ENCODE data around the gene SLC25A51.

The SLC25A51 gene

DNA sequence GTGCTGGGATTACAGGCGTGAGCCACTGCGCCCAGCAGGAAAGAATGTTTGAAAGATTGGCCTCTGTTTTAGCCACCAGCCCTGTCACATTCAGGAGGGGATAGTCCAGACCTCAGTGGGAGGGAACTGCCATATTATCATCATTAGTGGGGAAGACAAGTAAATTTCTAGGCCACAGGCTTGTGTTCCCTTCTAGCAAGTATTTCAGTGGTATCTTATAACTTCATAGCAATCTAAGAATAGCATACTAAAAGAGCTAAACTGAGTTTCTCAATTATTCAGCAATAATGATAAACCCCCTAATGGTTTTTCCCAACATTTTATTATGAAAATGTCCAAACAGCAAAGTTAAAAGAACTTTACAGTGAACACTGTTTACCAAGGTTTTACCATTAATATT lies 30.0 kb downstream of the SLC25A51 start:
- no peak overlapping the region for H2BK5ac ChIP-seq (ENCODE audit: low read length)
- H3K27ac ChIP-seq (replicated peaks; ENCODE audit: low read length): no peak overlapping the region
- no peak overlapping the region for H2BK12ac ChIP-seq (ENCODE audit: low read length)
- H3K14ac ChIP-seq (ENCODE audit: low read length): no peak overlapping the region
- no peak overlapping the region for H4K91ac ChIP-seq (ENCODE audit: low read depth, low read length, poor library complexity)
- no peak overlapping the region for H4K8ac ChIP-seq (ENCODE audit: low read depth, low read length)
- H2BK120ac ChIP-seq (ENCODE audit: low read depth, low read length): no peak overlapping the region
- no peaks in the 10 kb centered on the region for H3K79me1 ChIP-seq (ENCODE audit: low read depth, low read length)
- no peak overlapping the region for H3K18ac ChIP-seq (ENCODE audit: low read length)
- no peaks in the 10 kb centered on the region for H3K27me3 ChIP-seq (ENCODE audit: control insufficient read depth in 3 of 3, insufficient read depth in 3 of 3, low read depth in 1 of 3, low read length in 3 of 3)
- DNase-seq (ENCODE audit: low spot score): no peak
- H3K4me2 ChIP-seq (ENCODE audit: insufficient read depth, low read length, poor library complexity, severe bottlenecking): no peak overlapping the region
- no peak overlapping the region for H3K4me3 ChIP-seq (ENCODE audit: low read length in 2 of 2)
- no peaks in the 10 kb centered on the region for H3K4me1 ChIP-seq (ENCODE audit: control insufficient read depth in 2 of 2, insufficient read depth in 1 of 2, low read depth in 1 of 2, low read length in 2 of 2)
- no peak overlapping the region for H3K9ac ChIP-seq (ENCODE audit: low read depth, low read length, poor library complexity)
- no CpG with 5 or more reads among the region's 2 CpGs for WGBS, 2 donors (ENCODE audit: extremely low coverage in 2 of 2, insufficient read length in 2 of 2, insufficient replicate concordance in 1 of 2)
- H2BK15ac ChIP-seq (ENCODE audit: low read length): no peak overlapping the region
- H3K36me3 ChIP-seq (replicated peaks in 1 of 2; ENCODE audit: control insufficient read depth in 2 of 2, insufficient read depth in 2 of 2, low read length in 2 of 2): peaks cover 6 to 7% of the 10 kb centered on the region in 2 donors
- no peak overlapping the region for H3K4ac ChIP-seq (ENCODE audit: low read length)
- H3K23ac ChIP-seq (ENCODE audit: low read depth, low read length, poor library complexity): no peak overlapping the region
- peaks cover 7 to 14% of the 10 kb centered on the region in 2 donors for H3K9me3 ChIP-seq (replicated peaks in 1 of 2; ENCODE audit: control insufficient read depth in 2 of 2, insufficient read depth in 1 of 2, low read depth in 1 of 2, low read length in 2 of 2)
- H2AFZ ChIP-seq (ENCODE audit: low read length): no peak overlapping the region
- H2AK5ac ChIP-seq (ENCODE audit: low read depth, low read length): no peak overlapping the region

DNA sequence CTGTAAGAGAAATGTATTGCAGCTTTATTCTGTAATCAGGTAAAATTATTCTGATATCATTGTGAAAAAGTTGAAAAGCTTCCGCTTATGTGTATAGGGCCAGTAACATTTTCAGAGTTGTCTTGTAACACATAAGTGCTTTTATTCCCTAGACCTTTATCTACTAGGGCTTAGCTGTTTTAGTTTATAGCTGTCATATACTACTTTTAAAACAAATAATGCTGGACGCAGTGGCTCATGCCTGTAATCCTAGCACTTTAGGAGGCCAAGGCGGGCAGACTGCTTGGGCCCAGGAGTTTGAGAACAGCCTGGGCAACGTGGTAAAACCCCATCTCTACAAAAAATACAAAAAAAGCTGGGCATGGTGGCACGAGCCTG lies 33.1 kb downstream of the SLC25A51 start:
- Histone ChIP-seq H3K27ac (replicated peaks; ENCODE audit: low read length) (no peak overlapping the region), H3K18ac (ENCODE audit: low read length) (no peak overlapping the region), H2BK15ac (ENCODE audit: low read length) (no peak overlapping the region), H3K27me3 (ENCODE audit: control insufficient read depth in 3 of 3, insufficient read depth in 3 of 3, low read depth in 1 of 3, low read length in 3 of 3) (no peaks in the 10 kb centered on the region), H4K91ac (ENCODE audit: low read depth, low read length, poor library complexity) (no peak overlapping the region), H3K4me2 (ENCODE audit: insufficient read depth, low read length, poor library complexity, severe bottlenecking) (no peak overlapping the region), H3K14ac (ENCODE audit: low read length) (no peak overlapping the region), H2BK120ac (ENCODE audit: low read depth, low read length) (no peak overlapping the region), H3K4me3 (ENCODE audit: low read length in 2 of 2) (no peak overlapping the region), H3K4me1 (ENCODE audit: control insufficient read depth in 2 of 2, insufficient read depth in 1 of 2, low read depth in 1 of 2, low read length in 2 of 2) (no peaks in the 10 kb centered on the region), H2BK5ac (ENCODE audit: low read length) (no peak overlapping the region), H2AK5ac (ENCODE audit: low read depth, low read length) (no peak overlapping the region), H3K9me3 (replicated peaks in 1 of 2; ENCODE audit: control insufficient read depth in 2 of 2, insufficient read depth in 1 of 2, low read depth in 1 of 2, low read length in 2 of 2) (no peaks in the 10 kb centered on the region), H3K79me1 (ENCODE audit: low read depth, low read length) (no peaks in the 10 kb centered on the region), H3K4ac (ENCODE audit: low read length) (no peak overlapping the region), H4K8ac (ENCODE audit: low read depth, low read length) (no peak overlapping the region), H2BK12ac (ENCODE audit: low read length) (no peak overlapping the region), H3K36me3 (replicated peaks in 1 of 2; ENCODE audit: control insufficient read depth in 2 of 2, insufficient read depth in 2 of 2, low read length in 2 of 2) (peaks cover 0 to 9% of the 10 kb centered on the region in 2 donors), H3K9ac (ENCODE audit: low read depth, low read length, poor library complexity) (no peak overlapping the region), H3K23ac (ENCODE audit: low read depth, low read length, poor library complexity) (no peak overlapping the region), H2AFZ (ENCODE audit: low read length) (no peak overlapping the region)
- no peak for DNase-seq (ENCODE audit: low spot score)
- WGBS, 2 donors (ENCODE audit: extremely low coverage in 2 of 2, insufficient read length in 2 of 2, insufficient replicate concordance in 1 of 2): no CpG with 5 or more reads among the region's 5 CpGs

DNA sequence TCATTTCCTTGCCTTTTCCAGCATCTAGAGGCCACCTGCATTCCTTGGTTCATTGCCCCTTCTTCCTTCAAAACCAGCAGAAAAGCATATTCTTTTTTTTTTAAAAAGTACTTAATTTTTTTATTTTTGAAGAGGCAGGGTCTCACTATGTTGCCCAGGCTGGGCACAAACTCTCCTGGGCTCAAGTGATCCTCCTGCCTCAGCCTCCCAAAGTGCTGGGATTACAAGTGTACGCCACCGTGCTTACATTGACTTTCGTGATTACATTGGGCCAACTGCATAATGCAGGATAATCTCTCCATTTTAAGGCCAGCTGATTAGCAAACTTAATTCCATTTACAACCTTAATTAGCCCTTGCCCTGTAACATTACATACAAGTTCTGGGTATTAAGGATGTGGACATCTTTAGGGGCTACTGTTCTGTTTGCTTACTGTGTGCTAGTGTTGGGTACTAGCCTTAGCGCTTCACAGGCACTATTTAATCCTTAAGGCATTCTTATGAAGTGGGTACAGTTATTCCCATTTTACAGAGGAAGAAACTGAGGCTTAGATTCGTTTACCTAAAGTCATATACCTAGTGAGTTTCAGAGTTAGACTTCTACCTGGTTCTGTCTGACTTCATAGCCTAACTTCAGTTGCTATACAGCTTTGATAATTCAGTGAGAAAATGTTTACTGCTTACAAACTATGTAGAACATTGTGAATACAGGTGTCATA lies 33.7 kb downstream of the SLC25A51 start:
- H2AFZ ChIP-seq (ENCODE audit: low read length): no peak overlapping the region
- no peaks in the 10 kb centered on the region for H3K27me3 ChIP-seq (ENCODE audit: control insufficient read depth in 3 of 3, insufficient read depth in 3 of 3, low read depth in 1 of 3, low read length in 3 of 3)
- no peaks in the 10 kb centered on the region for H3K4me1 ChIP-seq (ENCODE audit: control insufficient read depth in 2 of 2, insufficient read depth in 1 of 2, low read depth in 1 of 2, low read length in 2 of 2)
- H2BK120ac ChIP-seq (ENCODE audit: low read depth, low read length): no peak overlapping the region
- H3K9me3 ChIP-seq (replicated peaks in 1 of 2; ENCODE audit: control insufficient read depth in 2 of 2, insufficient read depth in 1 of 2, low read depth in 1 of 2, low read length in 2 of 2): no peaks in the 10 kb centered on the region
- H3K23ac ChIP-seq (ENCODE audit: low read depth, low read length, poor library complexity): no peak overlapping the region
- no peak overlapping the region for H3K18ac ChIP-seq (ENCODE audit: low read length)
- H3K14ac ChIP-seq (ENCODE audit: low read length): no peak overlapping the region
- no peak overlapping the region for H3K4me2 ChIP-seq (ENCODE audit: insufficient read depth, low read length, poor library complexity, severe bottlenecking)
- H2BK15ac ChIP-seq (ENCODE audit: low read length): no peak overlapping the region
- no peak overlapping the region for H3K4me3 ChIP-seq (ENCODE audit: low read length in 2 of 2)
- H2BK5ac ChIP-seq (ENCODE audit: low read length): no peak overlapping the region
- H3K4ac ChIP-seq (ENCODE audit: low read length): no peak overlapping the region
- H3K36me3 ChIP-seq (replicated peaks in 1 of 2; ENCODE audit: control insufficient read depth in 2 of 2, insufficient read depth in 2 of 2, low read length in 2 of 2): peaks cover 0 to 15% of the 10 kb centered on the region in 2 donors
- no peaks in the 10 kb centered on the region for H3K79me1 ChIP-seq (ENCODE audit: low read depth, low read length)
- H4K91ac ChIP-seq (ENCODE audit: low read depth, low read length, poor library complexity): no peak overlapping the region
- WGBS, 2 donors (ENCODE audit: extremely low coverage in 2 of 2, insufficient read length in 2 of 2, insufficient replicate concordance in 1 of 2): no CpG with 5 or more reads among the region's 5 CpGs
- H3K9ac ChIP-seq (ENCODE audit: low read depth, low read length, poor library complexity): no peak overlapping the region
- H2AK5ac ChIP-seq (ENCODE audit: low read depth, low read length): no peak overlapping the region
- H3K27ac ChIP-seq (replicated peaks; ENCODE audit: low read length): no peak overlapping the region
- no peak for DNase-seq (ENCODE audit: low spot score)
- no peak overlapping the region for H4K8ac ChIP-seq (ENCODE audit: low read depth, low read length)
- H2BK12ac ChIP-seq (ENCODE audit: low read length): no peak overlapping the region

DNA sequence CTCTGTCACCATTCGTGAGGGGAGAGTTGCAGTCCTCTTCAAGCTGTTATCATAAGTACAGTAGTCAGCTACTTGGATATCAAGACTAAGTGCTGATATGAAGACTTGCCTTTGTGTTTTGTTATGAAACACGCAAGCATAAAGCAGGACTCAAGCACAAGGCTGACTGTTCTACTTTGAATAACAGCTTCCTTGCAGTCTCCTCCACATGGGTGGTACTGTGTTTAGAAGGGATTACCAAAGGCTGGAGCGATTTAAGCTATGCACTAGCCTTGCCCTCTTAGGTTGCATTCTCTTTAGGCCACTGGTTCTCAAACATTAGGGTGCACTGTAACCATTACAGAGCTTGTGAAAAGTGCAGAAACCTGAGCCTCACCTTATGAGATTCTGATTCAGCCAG lies 41.4 kb downstream of the SLC25A51 start:
- Histone ChIP-seq H3K36me3 (replicated peaks in 1 of 2; ENCODE audit: control insufficient read depth in 2 of 2, insufficient read depth in 2 of 2, low read length in 2 of 2) (peaks cover 4 to 77% of the 10 kb centered on the region in 2 donors), H2BK120ac (ENCODE audit: low read depth, low read length) (no peak overlapping the region)
- no CpG with 5 or more reads among the region's 3 CpGs for WGBS, 2 donors (ENCODE audit: extremely low coverage in 2 of 2, insufficient read length in 2 of 2, insufficient replicate concordance in 1 of 2)

More for the DNA sequence above, 41.4 kb downstream of the SLC25A51 start:
- H4K91ac ChIP-seq (ENCODE audit: low read depth, low read length, poor library complexity): no peak overlapping the region
- no peaks in the 10 kb centered on the region for H3K79me1 ChIP-seq (ENCODE audit: low read depth, low read length)
- H3K4me2 ChIP-seq (ENCODE audit: insufficient read depth, low read length, poor library complexity, severe bottlenecking): no peak overlapping the region
- no peak overlapping the region for H2BK15ac ChIP-seq (ENCODE audit: low read length)
- no peaks in the 10 kb centered on the region for H3K9me3 ChIP-seq (replicated peaks in 1 of 2; ENCODE audit: control insufficient read depth in 2 of 2, insufficient read depth in 1 of 2, low read depth in 1 of 2, low read length in 2 of 2)
- no peak overlapping the region for H3K4ac ChIP-seq (ENCODE audit: low read length)
- no peak overlapping the region for H3K23ac ChIP-seq (ENCODE audit: low read depth, low read length, poor library complexity)
- no peak overlapping the region for H2AK5ac ChIP-seq (ENCODE audit: low read depth, low read length)
- H3K27ac ChIP-seq (replicated peaks; ENCODE audit: low read length): no peak overlapping the region
- H2BK12ac ChIP-seq (ENCODE audit: low read length): no peak overlapping the region
- no peaks in the 10 kb centered on the region for H3K4me1 ChIP-seq (ENCODE audit: control insufficient read depth in 2 of 2, insufficient read depth in 1 of 2, low read depth in 1 of 2, low read length in 2 of 2)
- no peak for DNase-seq (ENCODE audit: low spot score)
- H3K27me3 ChIP-seq (ENCODE audit: control insufficient read depth in 3 of 3, insufficient read depth in 3 of 3, low read depth in 1 of 3, low read length in 3 of 3): no peaks in the 10 kb centered on the region
- H2BK5ac ChIP-seq (ENCODE audit: low read length): no peak overlapping the region
- H4K8ac ChIP-seq (ENCODE audit: low read depth, low read length): no peak overlapping the region
- H3K9ac ChIP-seq (ENCODE audit: low read depth, low read length, poor library complexity): no peak overlapping the region
- H3K4me3 ChIP-seq (ENCODE audit: low read length in 2 of 2): no peak overlapping the region
- H3K18ac ChIP-seq (ENCODE audit: low read length): no peak overlapping the region
- no peak overlapping the region for H3K14ac ChIP-seq (ENCODE audit: low read length)
- H2AFZ ChIP-seq (ENCODE audit: low read length): no peak overlapping the region

Data from neuronal stem cell (in vitro differentiated cells).